HepG2 (cell line): ENCODE measurements around the gene RNF168. TPM values are rescaled to one million over a fixed set of nuclear protein-coding genes. Genes with fewer than 3 reads are reported as not detected.

Experiments
- ATAC-seq: fragments of 200-7000 bp; cut with Tn5 transposase; 3 replicates; pipeline ENCODE4 v1.9.1; 2020; ENCODE audit warnings: mild to moderate bottlenecking, moderate library complexity
- BruUV-seq: library from RNA; stranded (reverse); fragments of 400-500 nt; replicated peaks from 2 replicates; lab custom pipeline; 2021; lab: Mats Ljungman, UMichigan
- CTCF ChIA-PET: fragments of 300-600 bp; formaldehyde crosslinking; extraction: SDS; loops from one replicate; lab custom pipeline; 2021; ENCODE audit warnings: low total read pairs, inconsistent platforms, low intra/inter-chr PET ratio; lab: Yijun Ruan, JAX
- POLR2A ChIA-PET: fragments of 350-600 bp; sonication (Branson Sonifier 250); formaldehyde crosslinking; loops from one replicate; lab custom pipeline; 2020; ENCODE audit warnings: antibody characterized with exemption, inconsistent platforms; lab: Yijun Ruan, JAX
- DNase-seq: peaks from one replicate; pipeline ENCODE4 v3.0.0-alpha.2; 2015; ENCODE audit warnings: low spot score
- FAIRE-seq: peaks from 3 replicates; lab custom pipeline; 2011; peaks lifted over from hg19 to GRCh38; lab: Jason Lieb, UNC
- H2AFZ ChIP-seq: one replicate; pipeline ENCODE4 v1.6.1; 2011; ENCODE audit warnings: low read length, inconsistent platforms
- H3K27ac ChIP-seq: fragments of 300-600 bp; 3 replicates; pipeline ENCODE4 v1.8.0; 2011; ENCODE audit warnings: mixed run types, mild to moderate bottlenecking, mixed read lengths, low read length, inconsistent platforms; ENCODE audit not compliant: insufficient read depth; ENCODE audit errors: extremely low read length
- H3K27me3 ChIP-seq, 2 experiments: fragments of 200-600 bp in 1 of 2; 2 replicates in 1 of 2; 3 replicates in 1 of 2; pipeline versions ENCODE4 v1.6.0 to v1.8.0; 2011; ENCODE audit warnings: low read length in 2 of 2, mild to moderate bottlenecking in 2 of 2, moderate library complexity in 2 of 2, inconsistent platforms in 1 of 2; ENCODE audit not compliant: insufficient read depth in 2 of 2, control insufficient read depth in 1 of 2
- H3K36me3 ChIP-seq, 2 experiments: fragments of 200-600 bp in 1 of 2; replicated peaks in 1 of 2; 2 replicates in 1 of 2; 3 replicates in 1 of 2; pipeline versions ENCODE4 v1.5.1 to v1.8.0; 2011; ENCODE audit warnings: low read length in 2 of 2, inconsistent platforms in 1 of 2; ENCODE audit not compliant: insufficient read depth in 2 of 2, control insufficient read depth in 1 of 2
- H3K4me1 ChIP-seq: 2 replicates; pipeline ENCODE4 v1.5.1; 2012; ENCODE audit warnings: low read length, inconsistent platforms; ENCODE audit not compliant: insufficient read depth
- H3K4me2 ChIP-seq: 2 replicates; pipeline ENCODE4 v1.6.0; 2011; ENCODE audit warnings: low read depth, low read length, inconsistent platforms
- H3K4me3 ChIP-seq, 3 experiments: fragments of 200-600 bp in 1 of 3; sonication (generic), shearing (Covaris generic) in 1 of 3; replicated peaks in 1 of 3; 2 replicates each; pipeline ENCODE4 v1.5.1; 2011 to 2016; ENCODE audit warnings: low read length in 3 of 3, inconsistent platforms in 2 of 3, low read depth in 2 of 3, mild to moderate bottlenecking in 2 of 3, control low read depth in 1 of 3, mixed read lengths in 1 of 3; ENCODE audit not compliant: insufficient read depth in 1 of 3
- H3K79me2 ChIP-seq: one replicate; pipeline ENCODE4 v1.6.1; 2011; ENCODE audit warnings: low read length, inconsistent platforms; ENCODE audit not compliant: insufficient read depth
- H3K9ac ChIP-seq: 2 replicates; pipeline ENCODE4 v1.6.0; 2011; ENCODE audit warnings: mild to moderate bottlenecking, low read depth, low read length, inconsistent platforms; ENCODE audit not compliant: insufficient read depth
- H3K9me3 ChIP-seq: 2 replicates; pipeline ENCODE4 v1.5.1; 2012; ENCODE audit warnings: mild to moderate bottlenecking, low read length
- H4K20me1 ChIP-seq: 2 replicates; pipeline ENCODE4 v1.6.0; 2011; ENCODE audit warnings: inconsistent platforms, mild to moderate bottlenecking, low read length, moderate library complexity; ENCODE audit not compliant: insufficient read depth
- CTCF ChIP-seq: sonication (generic); formaldehyde crosslinking; IDR thresholded peaks from 2 replicates; pipeline ENCODE4 v1.5.0; 2020; ENCODE audit warnings: mild to moderate bottlenecking, missing genetic modification reagents, moderate library complexity
- FOXM1 ChIP-seq: sonication (generic); formaldehyde crosslinking; IDR thresholded peaks from 2 replicates; pipeline ENCODE4 v1.5.0; 2020; ENCODE audit warnings: missing genetic modification reagents
- GZF1 ChIP-seq: sonication (generic); formaldehyde crosslinking; IDR thresholded peaks from 2 replicates; pipeline ENCODE4 v1.5.1; 2020; ENCODE audit warnings: mild to moderate bottlenecking, missing genetic modification reagents
- REST ChIP-seq, 2 experiments: IDR thresholded peaks; 2 replicates each; pipeline ENCODE4 v1.6.1; 2011 to 2012; ENCODE audit warnings: low read length in 2 of 2, borderline replicate concordance in 1 of 2, low read depth in 1 of 2, mild to moderate bottlenecking in 1 of 2, moderate library complexity in 1 of 2
- RNF219 ChIP-seq: sonication (generic); formaldehyde crosslinking; IDR thresholded peaks from 2 replicates; pipeline ENCODE4 v1.5.0; 2020; ENCODE audit warnings: mild to moderate bottlenecking, missing genetic modification reagents
- SETDB1 ChIP-seq: sonication (generic); formaldehyde crosslinking; IDR thresholded peaks from 2 replicates; pipeline ENCODE4 v1.5.1; 2020; ENCODE audit warnings: missing genetic modification reagents, mild to moderate bottlenecking, borderline replicate concordance
- SIX1 ChIP-seq: sonication (generic); formaldehyde crosslinking; IDR thresholded peaks from 2 replicates; pipeline ENCODE4 v1.4.0; 2020; ENCODE audit warnings: missing genetic modification reagents, borderline replicate concordance
- ZHX1 ChIP-seq: sonication (generic); formaldehyde crosslinking; IDR thresholded peaks from 2 replicates; pipeline ENCODE4 v1.8.1; 2022; ENCODE audit warnings: low read depth, mild to moderate bottlenecking, missing genetic modification reagents
- ZNF558 ChIP-seq: sonication (generic); formaldehyde crosslinking; IDR thresholded peaks from 2 replicates; pipeline ENCODE4 v1.9.0; 2022; ENCODE audit warnings: mild to moderate bottlenecking, missing genetic modification reagents, borderline replicate concordance
- WGBS: methylation state at CpG from one replicate; pipeline ENCODE4 v1.1.6; 2017; ENCODE audit warnings: low lambda C conversion rate; 5-methylcytosine and 5-hydroxymethylcytosine counted together
- in situ Hi-C: cut with HindIII; loops from 2 replicates; pipeline ENCODE4 v1.10.0; 2017; ENCODE audit warnings: low pct_unique_long_range_greater_than_20kb; ENCODE audit not compliant: extremely low pct_ligation_motif_present
- intact Hi-C: fragments of 100-400 bp; cut with micrococcal nuclease; formaldehyde crosslinking; loops from one replicate; pipeline ENCODE4 v1.10.0; 2022; ENCODE audit not compliant: unreplicated experiment
- polyA plus RNA-seq, 8 experiments: library from polyadenylated mRNA; depleted of rRNA in 3 of 8; stranded (reverse) in 7 of 8; unstranded in 1 of 8; fragments of >200 nt; fragmentation: Illumina TruSeq in 4 of 8; extraction: Trizol in 4 of 8; gene quantifications; 2 replicates each; pipeline versions ENCODE4 v1.2.1 to v1.2.3, GENCODE V29; 2011 to 2016; ENCODE audit warnings: low read depth in 4 of 8, missing spikeins in 1 of 8, mixed read lengths in 1 of 8; ENCODE audit not compliant: insufficient read depth in 1 of 8
- total RNA-seq, 5 experiments: library from RNA; depleted of rRNA; stranded (reverse); fragments of >200 nt; fragmentation: Illumina TruSeq; extraction: Trizol; gene quantifications; 2 replicates each; pipeline ENCODE4 v1.2.3, GENCODE V29; 2016; ENCODE audit warnings: low read depth in 1 of 5

Gene RNF168
- total and polyA plus RNA-seq, 2 of the 13 experiments (the other 11 are each of a cell fraction or from before 2014, with no cell fraction given), result 3.7 to 22.9 TPM

- peak; percentile 57 for TF ChIP-seq CTCF (CRISPR knock-in tag)
Measured at GRCh38 chr3:196537319-196537984, 33.9 kb upstream of the RNF168 start (continued).

- peak overlapping the region; percentile 55 for H3K4me2 ChIP-seq
- CTCF ChIA-PET, result no interaction called here
- intact Hi-C loops, result no loop called here
- no peak for TF ChIP-seq ZHX1 (CRISPR knock-in tag)
- no peak for TF ChIP-seq GZF1 (CRISPR knock-in tag)
- TF ChIP-seq FOXM1 (CRISPR knock-in tag), result no peak
- TF ChIP-seq SETDB1 (CRISPR knock-in tag), result no peak
- TF ChIP-seq ZNF558 (CRISPR knock-in tag), result no peak
- no peak for TF ChIP-seq RNF219 (CRISPR knock-in tag)
- no peak for TF ChIP-seq SIX1 (CRISPR knock-in tag)
- no peak for TF ChIP-seq REST (IDR thresholded peaks at IDR 0.05; ENCODE audit: borderline replicate concordance in 1 of 2, low read depth in 1 of 2, low read length in 2 of 2)
Measured at GRCh38 chr3:196533260-196533681, 29.7 kb upstream of the RNF168 start.

More at GRCh38 chr3:196533260-196533681, 29.7 kb upstream of the RNF168 start:
- Histone ChIP-seq H3K27me3 (no peaks in the 10 kb centered on the region; a peak in 1 of 5 replicates), H3K9ac (no peak overlapping the region), H3K4me1 (peaks cover 9% of the 10 kb centered on the region; the same call in 1 of the 2 replicates), H3K27ac (no peak overlapping the region), H4K20me1 (no peaks in the 10 kb centered on the region), H2AFZ (no peak overlapping the region), H3K4me3 (no peak overlapping the region; a peak in 1 of 6 replicates), H3K9me3 (no peaks in the 10 kb centered on the region; the same call in 1 of the 2 replicates), H3K36me3 (no peaks in the 10 kb centered on the region), H3K79me2 (no peaks in the 10 kb centered on the region)
- POLR2A ChIA-PET, result no interaction called here
- WGBS, result 11% methylated on average over 10 of the region's 14 CpGs
- in situ Hi-C loops, result loop anchor here (10.0 kb wide), 1 partner anchor 152 kb away; no protein-coding TSS in a partner anchor
- peak; percentile 31; the same call in 1 of the 3 replicates for ATAC-seq
- no TSS peak for BruUV-seq
- FAIRE-seq, result no peak
- DNase-seq, result no peak
